Kidney (tissue), 14 donors: Measurements from ENCODE around the gene ZFP36L1. TPM values are rescaled to one million over a fixed set of nuclear protein-coding genes. Genes with fewer than 3 reads are reported as not detected.
"Not testable (repeated sequence)": the region's sequence is repeated elsewhere in the genome, so short reads cannot be mapped to it uniquely, and the experiment has no call there.

Experiments
- DNase-seq, 5 donors: peaks; one replicate each; pipeline ENCODE4 v3.0.0-alpha.2; 2013 to 2020
- FAIRE-seq: peaks from 2 replicates; lab custom pipeline; 2012; peaks lifted over from hg19 to GRCh38; lab: Jason Lieb, UNC
- H3K27ac ChIP-seq, 2 donors: one replicate each; pipeline ENCODE4 v1.7.0; 2013; ENCODE audit warnings: low read depth in 2 of 2, low read length in 2 of 2, inconsistent platforms in 1 of 2
- H3K27me3 ChIP-seq: one replicate; pipeline ENCODE4 v1.7.1; 2013; ENCODE audit warnings: low read length, inconsistent platforms; ENCODE audit not compliant: control insufficient read depth, insufficient read depth
- H3K36me3 ChIP-seq, 3 donors: one replicate each; pipeline versions ENCODE4 v1.7.0 to v1.7.1; 2013; ENCODE audit warnings: low read length in 3 of 3, control low read depth in 1 of 3, inconsistent platforms in 1 of 3; ENCODE audit not compliant: insufficient read depth in 3 of 3, control insufficient read depth in 2 of 3
- H3K4me1 ChIP-seq, 3 donors: one replicate each; pipeline versions ENCODE4 v1.7.0 to v1.7.1; 2013; ENCODE audit warnings: low read length in 3 of 3, inconsistent platforms in 1 of 3, low read depth in 1 of 3; ENCODE audit not compliant: control insufficient read depth in 2 of 3, insufficient read depth in 2 of 3
- H3K4me3 ChIP-seq, 3 donors: one replicate each; pipeline versions ENCODE4 v1.7.0 to v1.8.1; 2013; ENCODE audit warnings: low read length in 3 of 3, control low read depth in 1 of 3, inconsistent platforms in 1 of 3
- H3K9ac ChIP-seq, 3 donors: one replicate each; pipeline versions ENCODE4 v1.7.0 to v1.7.1; 2013; ENCODE audit warnings: low read length in 3 of 3, control low read depth in 1 of 3, inconsistent platforms in 1 of 3
- H3K9me3 ChIP-seq, 3 donors: one replicate each; pipeline versions ENCODE4 v1.7.0 to v1.7.1; 2013; ENCODE audit warnings: low read length in 3 of 3, control low read depth in 1 of 3, inconsistent platforms in 1 of 3; ENCODE audit not compliant: control insufficient read depth in 2 of 3, insufficient read depth in 1 of 3
- intact Hi-C: fragments of 100-400 bp; cut with DNase I; formaldehyde crosslinking; loops from one replicate; pipeline ENCODE4 v1.11.1; 2022
- polyA plus RNA-seq: library from polyadenylated mRNA; stranded (reverse); fragments of 350-450 nt; fragmentation: Illumina TruSeq; extraction: RNeasy Lipid Tissue Mini Kit (QIAGEN cat#74804); gene quantifications from one replicate; pipeline ENCODE4 v1.2.3, GENCODE V29; 2014; ENCODE audit warnings: low read depth, low replicate concordance; ENCODE audit not compliant: insufficient read depth
- total RNA-seq: library from RNA; stranded (reverse); fragmentation: NEBNext Ultra II Directional; extraction: Animal tissue kit (Norgen Biotek cat#: 25700); gene quantifications from one replicate; pipeline ENCODE4 v1.2.1, GENCODE V29; 2021
- TF ChIP-seq, protein P1 (sequence below): IDR thresholded peaks from 3 replicates; pipeline ENCODE4 v1.5.1; 2012; ENCODE audit warnings: mild to moderate bottlenecking, moderate library complexity, borderline replicate concordance; ENCODE audit not compliant: insufficient read depth; ENCODE audit errors: extremely low read depth
- donor health status: control.
- donor health status: control.
- donor health status: control.
- donor health status: control.
- donor health status: control.
- donor health status: DM: yes; HTN: yes; CAD: no.
- donor health status: Normal renal cell carcinoma (clear cell type).

Gene ZFP36L1
- total and polyA plus RNA-seq, 2 donors from 2014 or later = 73.3 to 289 TPM

DNA sequence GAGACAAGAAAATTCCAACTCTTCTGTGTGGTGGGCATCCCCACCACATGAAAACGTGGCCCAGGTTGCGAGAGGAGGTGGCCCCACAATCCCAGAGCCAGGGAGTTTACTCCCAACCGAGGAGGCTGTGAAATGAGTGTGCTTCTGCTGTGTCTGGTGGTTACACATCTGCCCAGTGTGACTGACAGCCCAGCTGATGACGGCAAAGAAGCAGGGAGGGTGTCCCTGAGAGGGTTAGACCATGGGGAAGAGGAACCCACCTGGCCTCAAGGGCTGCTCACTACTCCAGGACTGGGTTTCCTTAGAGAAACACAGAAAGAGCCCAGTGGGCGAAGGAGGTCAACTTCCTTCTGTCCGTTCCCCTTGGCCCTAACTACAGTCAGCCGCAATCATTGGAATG, 24.6 kb downstream of the ZFP36L1 start:
- H3K27me3 ChIP-seq = no peaks in the 10 kb centered on the region
- H3K4me3 ChIP-seq = no peak overlapping the region
- DNase-seq = no peak
- H3K4me1 ChIP-seq = peaks cover 0 to 5% (median 0%) of the 10 kb centered on the region in 3 donors
- no peak overlapping the region for H3K9ac ChIP-seq
- no peaks in the 10 kb centered on the region for H3K36me3 ChIP-seq
- no peak overlapping the region for H3K27ac ChIP-seq
- no peaks in the 10 kb centered on the region for H3K9me3 ChIP-seq
- intact Hi-C loops = no loop called here
- no peak for FAIRE-seq
- TF ChIP-seq, protein P1, sequence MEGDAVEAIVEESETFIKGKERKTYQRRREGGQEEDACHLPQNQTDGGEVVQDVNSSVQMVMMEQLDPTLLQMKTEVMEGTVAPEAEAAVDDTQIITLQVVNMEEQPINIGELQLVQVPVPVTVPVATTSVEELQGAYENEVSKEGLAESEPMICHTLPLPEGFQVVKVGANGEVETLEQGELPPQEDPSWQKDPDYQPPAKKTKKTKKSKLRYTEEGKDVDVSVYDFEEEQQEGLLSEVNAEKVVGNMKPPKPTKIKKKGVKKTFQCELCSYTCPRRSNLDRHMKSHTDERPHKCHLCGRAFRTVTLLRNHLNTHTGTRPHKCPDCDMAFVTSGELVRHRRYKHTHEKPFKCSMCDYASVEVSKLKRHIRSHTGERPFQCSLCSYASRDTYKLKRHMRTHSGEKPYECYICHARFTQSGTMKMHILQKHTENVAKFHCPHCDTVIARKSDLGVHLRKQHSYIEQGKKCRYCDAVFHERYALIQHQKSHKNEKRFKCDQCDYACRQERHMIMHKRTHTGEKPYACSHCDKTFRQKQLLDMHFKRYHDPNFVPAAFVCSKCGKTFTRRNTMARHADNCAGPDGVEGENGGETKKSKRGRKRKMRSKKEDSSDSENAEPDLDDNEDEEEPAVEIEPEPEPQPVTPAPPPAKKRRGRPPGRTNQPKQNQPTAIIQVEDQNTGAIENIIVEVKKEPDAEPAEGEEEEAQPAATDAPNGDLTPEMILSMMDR = no peak

- Histone ChIP-seq H3K27me3 (no peaks in the 10 kb centered on the region), H3K27ac (no peak overlapping the region), H3K9ac (no peak overlapping the region), H3K4me1 (peaks cover 0 to 11% (median 5%) of the 10 kb centered on the region in 3 donors), H3K36me3 (no peaks in the 10 kb centered on the region), H3K9me3 (no peaks in the 10 kb centered on the region), H3K4me3 (no peak overlapping the region)
- peak in 1 of 5 donors; percentile 37 for DNase-seq
- intact Hi-C loops = no loop called here
- FAIRE-seq = no peak
- TF ChIP-seq, protein P1 = no peak
Observed at GRCh38 chr14:68767248-68767645, 25.6 kb downstream of the ZFP36L1 start.

DNA sequence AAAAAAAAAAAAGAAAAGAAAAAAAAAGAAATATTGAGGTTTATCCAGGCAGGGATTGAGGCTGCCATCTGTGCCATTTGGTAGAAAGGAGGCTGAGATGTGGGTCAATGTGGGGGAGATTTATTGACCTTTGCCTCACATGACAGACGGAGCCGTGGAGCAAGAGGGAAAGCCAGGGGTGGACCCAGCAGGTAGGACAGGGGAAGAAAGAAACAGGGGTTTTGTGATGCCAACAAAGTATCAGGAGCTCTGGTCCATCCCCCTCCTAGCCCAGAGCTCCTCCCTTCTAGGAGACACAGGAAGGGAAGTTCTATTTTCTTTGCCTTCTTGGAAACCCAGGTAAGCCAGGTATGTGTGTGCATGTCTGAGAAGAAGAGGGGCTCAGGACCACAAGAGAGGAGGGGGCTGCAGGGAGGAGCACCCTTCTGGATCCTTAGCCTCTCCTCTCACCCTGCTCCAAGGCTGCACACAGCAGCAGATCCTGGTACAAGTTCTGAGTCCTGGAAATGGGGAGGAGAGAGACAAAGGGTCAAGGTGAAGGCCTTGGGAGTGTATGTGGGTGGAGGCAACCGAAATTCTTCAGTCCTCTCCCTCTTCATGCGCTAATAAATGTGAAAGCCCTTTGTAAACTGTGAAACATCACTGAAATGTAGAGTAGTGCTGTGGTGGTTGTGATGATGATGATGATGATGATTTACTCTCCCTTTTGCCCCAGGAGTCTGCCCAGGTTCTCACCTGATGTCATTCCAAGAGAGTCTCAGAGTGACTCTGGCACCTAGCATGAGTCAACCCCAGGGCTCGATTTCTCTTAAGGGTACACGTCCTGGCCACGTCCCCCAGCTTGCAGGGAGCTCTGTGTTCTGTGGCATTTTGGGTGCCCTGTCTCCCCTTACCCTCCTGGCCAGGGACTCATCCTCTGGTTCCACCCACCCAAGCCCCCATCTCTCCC, 26.3 kb downstream of the ZFP36L1 start:
- H3K9ac ChIP-seq = no peak overlapping the region
- FAIRE-seq (no peak), DNase-seq (no peak)
- intact Hi-C loops = no loop called here
- no peaks in the 10 kb centered on the region for H3K9me3 ChIP-seq
- TF ChIP-seq, protein P1 = no peak
- H3K27ac ChIP-seq = no peak overlapping the region
- no peaks in the 10 kb centered on the region for H3K36me3 ChIP-seq
- no peaks in the 10 kb centered on the region for H3K27me3 ChIP-seq
- H3K4me1 ChIP-seq = peaks cover 0 to 13% (median 7%) of the 10 kb centered on the region in 3 donors
- no peak overlapping the region for H3K4me3 ChIP-seq

DNA sequence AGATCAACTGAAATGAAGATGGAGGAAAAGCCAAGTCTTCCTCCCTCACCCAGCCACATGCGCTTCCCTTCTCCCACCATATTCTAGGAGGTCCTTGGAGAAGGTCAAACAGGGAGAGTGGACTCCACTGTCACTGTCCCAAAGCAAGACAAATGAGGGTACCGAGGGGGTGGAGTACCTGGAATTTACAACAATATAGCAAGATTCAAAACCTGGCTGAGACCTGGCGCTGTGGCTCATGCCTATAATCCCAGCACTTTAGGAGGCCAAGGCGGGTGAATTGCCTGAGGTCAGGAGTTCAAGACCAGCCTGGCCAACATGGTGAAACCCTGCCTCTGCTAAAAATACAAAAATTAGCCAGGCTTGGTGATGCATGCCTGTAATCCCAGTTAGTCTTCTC, 29.0 kb downstream of the ZFP36L1 start:
- H3K9me3 ChIP-seq, intact Hi-C loops, FAIRE-seq, DNase-seq, H3K36me3 ChIP-seq, H3K4me3 ChIP-seq, H3K27me3 ChIP-seq: not testable (repeated sequence)
- Histone ChIP-seq H3K9ac (peak overlapping the region in 1 of 3 donors; percentile 4), H3K4me1 (peaks cover 0 to 18% (median 10%) of the 10 kb centered on the region in 3 donors), H3K27ac (peak overlapping the region in 1 of 2 donors; percentile 39)
